Hepatocyte (in vitro differentiated cells): ENCODE data around the gene TBX18. TPM values are rescaled to one million over a fixed set of nuclear protein-coding genes. Genes with fewer than 3 reads are reported as not detected.

Experiments used
- DNase-seq: peaks from one replicate; pipeline ENCODE4 v3.0.0-alpha.2; 2016; ENCODE audit warnings: low spot score
- H2AFZ ChIP-seq: fragments of 200-600 bp; sonication (generic); 2 replicates; pipeline ENCODE4 v1.6.0; 2016; ENCODE audit warnings: antibody characterized with exemption, mild to moderate bottlenecking
- H3K27ac ChIP-seq: fragments of 200-600 bp; sonication (generic); 2 replicates; pipeline ENCODE4 v1.5.1; 2016; ENCODE audit warnings: mild to moderate bottlenecking
- H3K27me3 ChIP-seq: fragments of 200-600 bp; sonication (generic); 2 replicates; pipeline ENCODE4 v1.6.1; 2016
- H3K36me3 ChIP-seq: fragments of 200-600 bp; sonication (generic); replicated peaks from 2 replicates; pipeline ENCODE4 v1.5.1; 2016; ENCODE audit warnings: low read depth; ENCODE audit not compliant: insufficient read depth
- H3K4me1 ChIP-seq: fragments of 200-600 bp; sonication (generic); 2 replicates; pipeline ENCODE4 v1.5.1; 2016; ENCODE audit warnings: mild to moderate bottlenecking, moderate library complexity; ENCODE audit not compliant: insufficient read depth
- H3K4me2 ChIP-seq: fragments of 200-600 bp; sonication (generic); 2 replicates; pipeline ENCODE4 v1.6.0; 2016
- H3K4me3 ChIP-seq: fragments of 200-600 bp; sonication (generic); 2 replicates; pipeline ENCODE4 v1.5.1; 2016; ENCODE audit warnings: mild to moderate bottlenecking
- H3K79me2 ChIP-seq: fragments of 200-600 bp; sonication (generic); 2 replicates; pipeline ENCODE4 v1.6.0; 2017; ENCODE audit warnings: mild to moderate bottlenecking
- H3K9me2 ChIP-seq: fragments of 200-600 bp; sonication (generic); replicated peaks from 2 replicates; pipeline ENCODE4 v1.6.0; 2017; ENCODE audit warnings: mild to moderate bottlenecking; ENCODE audit not compliant: insufficient read depth
- H3K9me3 ChIP-seq: fragments of 200-600 bp; sonication (generic); 2 replicates; pipeline ENCODE4 v1.5.1; 2016; ENCODE audit warnings: low read depth, mild to moderate bottlenecking
- H4K20me1 ChIP-seq: fragments of 200-600 bp; sonication (generic); 2 replicates; pipeline ENCODE4 v1.6.0; 2016; ENCODE audit warnings: mild to moderate bottlenecking; ENCODE audit not compliant: insufficient read depth, poor library complexity, severe bottlenecking
- EZH2 ChIP-seq: fragments of 200-600 bp; sonication (generic); IDR thresholded peaks from 2 replicates; pipeline ENCODE4 v1.6.1; 2016; ENCODE audit warnings: antibody characterized with exemption, mild to moderate bottlenecking, borderline replicate concordance
- EZH2phosphoT487 ChIP-seq: fragments of 200-600 bp; sonication (generic); IDR thresholded peaks from one replicate; pipeline ENCODE4 v1.6.1; 2018; ENCODE audit warnings: antibody characterized with exemption, mild to moderate bottlenecking, low read depth, moderate library complexity; ENCODE audit not compliant: unreplicated experiment, severe bottlenecking
- WGBS: methylation state at CpG from one replicate; pipeline ENCODE4 v1.1.6; 2016; ENCODE audit warnings: low lambda C conversion rate; ENCODE audit errors: missing lambda C conversion rate; 5-methylcytosine and 5-hydroxymethylcytosine counted together
- polyA plus RNA-seq: library from polyadenylated mRNA; unstranded; fragments of >200 nt; fragmentation: Nextera tagmentation; extraction: Ambion mirVana; gene quantifications from 2 replicates; pipeline ENCODE4 v1.2.1, GENCODE V29; 2016
- small RNA-seq: library from RNA; depleted of rRNA; stranded (forward); fragments of <200 nt; gene quantifications from one replicate; pipeline ENCODE3, GENCODE V24; 2014
- total RNA-seq: library from RNA; depleted of rRNA; stranded (reverse); fragments of >200 nt; gene quantifications from 2 replicates; pipeline ENCODE4 v1.2.3, GENCODE V29; 2014
- TF ChIP-seq, protein P1 (sequence below): fragments of 200-600 bp; sonication (generic); IDR thresholded peaks from 2 replicates; pipeline ENCODE4 v1.5.1; 2016; ENCODE audit warnings: antibody characterized with exemption, mild to moderate bottlenecking; ENCODE audit not compliant: poor library complexity

Gene TBX18
- total and polyA plus RNA-seq, 2 experiments from 2014 or later = 0.37 to 1.3 TPM

DNA sequence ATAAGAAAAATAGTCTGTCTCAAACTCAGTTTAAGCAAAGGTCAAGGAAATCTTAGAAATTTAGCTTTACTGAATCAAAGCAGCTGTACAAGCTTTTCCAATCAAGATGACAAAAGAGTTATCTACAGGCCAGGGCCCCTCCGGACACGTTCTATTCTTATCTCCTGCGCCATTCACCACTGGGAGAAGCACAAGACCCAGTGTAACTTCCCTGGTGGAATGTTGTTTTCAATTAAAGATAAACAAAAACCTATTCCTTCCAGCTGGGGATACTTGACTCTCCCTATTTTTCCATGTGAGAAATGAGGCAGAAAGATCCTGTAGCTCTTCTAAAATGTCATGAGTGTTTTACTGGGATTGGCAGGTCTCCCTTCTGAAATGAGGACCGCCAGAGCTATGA is 123.3 kb downstream of the TBX18 start:
- Histone ChIP-seq H3K4me3 (no peak overlapping the region), H3K36me3 (no peaks in the 10 kb centered on the region), H3K9me2 (no peaks in the 10 kb centered on the region), H3K9me3 (no peaks in the 10 kb centered on the region), H3K79me2 (no peaks in the 10 kb centered on the region), H3K27ac (no peak overlapping the region), H3K4me2 (no peak overlapping the region), H3K4me1 (no peaks in the 10 kb centered on the region), H4K20me1 (no peaks in the 10 kb centered on the region), H2AFZ (no peak overlapping the region), H3K27me3 (no peaks in the 10 kb centered on the region)
- no peak for DNase-seq
- 47% methylated on average over 4 of the region's 4 CpGs for WGBS
- TF ChIP-seq EZH2phosphoT487 (no peak), EZH2 (no peak)
- TF ChIP-seq, protein P1, sequence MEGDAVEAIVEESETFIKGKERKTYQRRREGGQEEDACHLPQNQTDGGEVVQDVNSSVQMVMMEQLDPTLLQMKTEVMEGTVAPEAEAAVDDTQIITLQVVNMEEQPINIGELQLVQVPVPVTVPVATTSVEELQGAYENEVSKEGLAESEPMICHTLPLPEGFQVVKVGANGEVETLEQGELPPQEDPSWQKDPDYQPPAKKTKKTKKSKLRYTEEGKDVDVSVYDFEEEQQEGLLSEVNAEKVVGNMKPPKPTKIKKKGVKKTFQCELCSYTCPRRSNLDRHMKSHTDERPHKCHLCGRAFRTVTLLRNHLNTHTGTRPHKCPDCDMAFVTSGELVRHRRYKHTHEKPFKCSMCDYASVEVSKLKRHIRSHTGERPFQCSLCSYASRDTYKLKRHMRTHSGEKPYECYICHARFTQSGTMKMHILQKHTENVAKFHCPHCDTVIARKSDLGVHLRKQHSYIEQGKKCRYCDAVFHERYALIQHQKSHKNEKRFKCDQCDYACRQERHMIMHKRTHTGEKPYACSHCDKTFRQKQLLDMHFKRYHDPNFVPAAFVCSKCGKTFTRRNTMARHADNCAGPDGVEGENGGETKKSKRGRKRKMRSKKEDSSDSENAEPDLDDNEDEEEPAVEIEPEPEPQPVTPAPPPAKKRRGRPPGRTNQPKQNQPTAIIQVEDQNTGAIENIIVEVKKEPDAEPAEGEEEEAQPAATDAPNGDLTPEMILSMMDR = no peak

- TF ChIP-seq EZH2 (no peak), EZH2phosphoT487 (no peak)
- TF ChIP-seq, protein P1 = no peak
- Histone ChIP-seq H3K79me2 (no peaks in the 10 kb centered on the region), H3K9me3 (no peaks in the 10 kb centered on the region), H3K4me2 (no peak overlapping the region), H3K27me3 (no peaks in the 10 kb centered on the region), H3K27ac (no peak overlapping the region), H2AFZ (no peak overlapping the region), H4K20me1 (no peaks in the 10 kb centered on the region), H3K4me3 (no peak overlapping the region), H3K4me1 (no peaks in the 10 kb centered on the region), H3K9me2 (no peaks in the 10 kb centered on the region), H3K36me3 (no peaks in the 10 kb centered on the region)
- DNase-seq = no peak
- WGBS = 60% methylated on average over 3 of the region's 3 CpGs
Observed at GRCh38 chr6:84639396-84639795, 125.0 kb downstream of the TBX18 start.

GRCh38 chr6:84638286-84638685 is 126.1 kb downstream of the TBX18 start:
- no peak for TF ChIP-seq EZH2
- H3K27ac ChIP-seq = no peak overlapping the region

More at GRCh38 chr6:84638286-84638685, 126.1 kb downstream of the TBX18 start:
- no peaks in the 10 kb centered on the region for H3K9me2 ChIP-seq
- H3K27me3 ChIP-seq = no peaks in the 10 kb centered on the region
- no peaks in the 10 kb centered on the region for H3K4me1 ChIP-seq
- 69% methylated on average over 3 of the region's 3 CpGs for WGBS
- no peaks in the 10 kb centered on the region for H3K79me2 ChIP-seq
- no peaks in the 10 kb centered on the region for H3K9me3 ChIP-seq
- no peaks in the 10 kb centered on the region for H3K36me3 ChIP-seq
- no peaks in the 10 kb centered on the region for H4K20me1 ChIP-seq
- H2AFZ ChIP-seq = no peak overlapping the region
- no peak for DNase-seq
- H3K4me2 ChIP-seq = no peak overlapping the region
- no peak overlapping the region for H3K4me3 ChIP-seq

Small RNA genes lying within 50 kb of the gene (small RNA-seq; reads per million reads assigned to genes)
- gene AL590143.1 = not detected
